ENCODE measurements around the gene AIMP1. TPM values are rescaled to one million over a fixed set of nuclear protein-coding genes. Genes with fewer than 3 reads are reported as not detected.

AIMP1 gene
- total RNA-seq, 1 experiment from 2014 or later: 60.4 TPM

GRCh38 chr4:106312377-106312776 lies 4.0 kb upstream of the AIMP1 start:
- TF ChIP-seq, protein P1, sequence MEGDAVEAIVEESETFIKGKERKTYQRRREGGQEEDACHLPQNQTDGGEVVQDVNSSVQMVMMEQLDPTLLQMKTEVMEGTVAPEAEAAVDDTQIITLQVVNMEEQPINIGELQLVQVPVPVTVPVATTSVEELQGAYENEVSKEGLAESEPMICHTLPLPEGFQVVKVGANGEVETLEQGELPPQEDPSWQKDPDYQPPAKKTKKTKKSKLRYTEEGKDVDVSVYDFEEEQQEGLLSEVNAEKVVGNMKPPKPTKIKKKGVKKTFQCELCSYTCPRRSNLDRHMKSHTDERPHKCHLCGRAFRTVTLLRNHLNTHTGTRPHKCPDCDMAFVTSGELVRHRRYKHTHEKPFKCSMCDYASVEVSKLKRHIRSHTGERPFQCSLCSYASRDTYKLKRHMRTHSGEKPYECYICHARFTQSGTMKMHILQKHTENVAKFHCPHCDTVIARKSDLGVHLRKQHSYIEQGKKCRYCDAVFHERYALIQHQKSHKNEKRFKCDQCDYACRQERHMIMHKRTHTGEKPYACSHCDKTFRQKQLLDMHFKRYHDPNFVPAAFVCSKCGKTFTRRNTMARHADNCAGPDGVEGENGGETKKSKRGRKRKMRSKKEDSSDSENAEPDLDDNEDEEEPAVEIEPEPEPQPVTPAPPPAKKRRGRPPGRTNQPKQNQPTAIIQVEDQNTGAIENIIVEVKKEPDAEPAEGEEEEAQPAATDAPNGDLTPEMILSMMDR (IDR thresholded peaks at IDR 0.05; ENCODE audit: unreplicated experiment): no peak
- Mint-ChIP-seq H3K36me3 (ENCODE audit: insufficient read depth, unreplicated experiment) (no peaks in the 10 kb centered on the region), H3K27me3 (ENCODE audit: unreplicated experiment) (no peaks in the 10 kb centered on the region), H3K27ac (ENCODE audit: unreplicated experiment) (no peak overlapping the region), H3K4me3 (ENCODE audit: low read depth, unreplicated experiment) (no peak overlapping the region), H3K9me3 (ENCODE audit: low read depth, unreplicated experiment) (no peaks in the 10 kb centered on the region), H3K4me1 (ENCODE audit: low read depth, unreplicated experiment) (peaks cover 11% of the 10 kb centered on the region)
- CTCF ChIA-PET: no interaction called here
- intact Hi-C loops (cut with micrococcal nuclease; ENCODE audit: unreplicated experiment): loop anchor here (5.0 kb wide), 1 partner anchor 45 kb away; no protein-coding TSS in a partner anchor
- no TSS peak for BruUV-seq (replicated peaks)
- no peak for DNase-seq

GRCh38 chr4:106312997-106313522 lies 3.3 kb upstream of the AIMP1 start:
- CTCF ChIA-PET: no interaction called here
- Mint-ChIP-seq H3K27me3 (ENCODE audit: unreplicated experiment) (no peaks in the 10 kb centered on the region), H3K9me3 (ENCODE audit: low read depth, unreplicated experiment) (no peaks in the 10 kb centered on the region), H3K4me3 (ENCODE audit: low read depth, unreplicated experiment) (no peak overlapping the region), H3K27ac (ENCODE audit: unreplicated experiment) (peak overlapping the region; percentile 14), H3K36me3 (ENCODE audit: insufficient read depth, unreplicated experiment) (no peaks in the 10 kb centered on the region), H3K4me1 (ENCODE audit: low read depth, unreplicated experiment) (peaks cover 11% of the 10 kb centered on the region)
- TF ChIP-seq, protein P1 (IDR thresholded peaks at IDR 0.05; ENCODE audit: unreplicated experiment): no peak
- BruUV-seq (replicated peaks): no TSS peak
- intact Hi-C loops (cut with micrococcal nuclease; ENCODE audit: unreplicated experiment): loop anchor here (5.0 kb wide), 1 partner anchor 46 kb away; no protein-coding TSS in a partner anchor
- no peak for DNase-seq

- no peaks in the 10 kb centered on the region for H3K9me3 Mint-ChIP-seq (ENCODE audit: low read depth, unreplicated experiment)
- CTCF ChIA-PET: interaction anchor here (1.1 kb wide), 1 partner anchor 49 kb away, joined by 5 read pairs; no protein-coding TSS in a partner anchor
- H3K4me3 Mint-ChIP-seq (ENCODE audit: low read depth, unreplicated experiment): no peak overlapping the region
- TF ChIP-seq, protein P1 (IDR thresholded peaks at IDR 0.05; ENCODE audit: unreplicated experiment): no peak
- H3K36me3 Mint-ChIP-seq (ENCODE audit: insufficient read depth, unreplicated experiment): no peaks in the 10 kb centered on the region
- H3K27ac Mint-ChIP-seq (ENCODE audit: unreplicated experiment): no peak overlapping the region
- no TSS peak for BruUV-seq (replicated peaks)
- H3K4me1 Mint-ChIP-seq (ENCODE audit: low read depth, unreplicated experiment): peaks cover 11% of the 10 kb centered on the region
- intact Hi-C loops (cut with micrococcal nuclease; ENCODE audit: unreplicated experiment): loop anchor here (5.0 kb wide), 1 partner anchor 48 kb away; no protein-coding TSS in a partner anchor
- DNase-seq: no peak
- H3K27me3 Mint-ChIP-seq (ENCODE audit: unreplicated experiment): no peaks in the 10 kb centered on the region
Observed at GRCh38 chr4:106314960-106315359, 1.4 kb upstream of the AIMP1 start.

DNA sequence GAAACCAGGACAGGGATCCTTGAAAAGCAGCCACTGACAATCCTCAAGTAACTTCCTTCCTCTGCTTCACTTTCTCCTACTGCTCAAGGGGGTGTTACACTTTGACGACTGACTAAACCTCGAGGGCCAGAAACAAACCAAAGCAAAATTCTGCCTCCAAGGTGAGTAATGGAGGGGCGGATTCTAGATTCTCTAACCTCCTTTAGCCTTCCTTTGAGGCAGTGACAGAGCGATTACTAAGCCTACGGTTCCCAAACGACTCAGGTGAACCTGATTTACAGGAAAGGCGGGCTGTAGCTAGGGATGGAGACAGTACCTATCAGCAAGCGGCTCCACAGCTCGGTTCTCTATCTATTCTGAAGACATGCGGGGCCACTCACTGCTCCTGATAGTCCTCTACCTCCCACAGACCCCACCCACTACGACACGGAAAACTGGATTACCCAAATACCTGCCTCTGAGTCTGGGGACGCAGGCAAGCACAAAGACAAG lies 828 bp upstream of the AIMP1 start:
- TSS peak; percentile 80 for BruUV-seq (replicated peaks)
- TF ChIP-seq, protein P1 (IDR thresholded peaks at IDR 0.05; ENCODE audit: unreplicated experiment): no peak
- intact Hi-C loops (cut with micrococcal nuclease; ENCODE audit: unreplicated experiment): no loop called here
- Mint-ChIP-seq H3K9me3 (ENCODE audit: low read depth, unreplicated experiment) (no peaks in the 10 kb centered on the region), H3K36me3 (ENCODE audit: insufficient read depth, unreplicated experiment) (no peaks in the 10 kb centered on the region), H3K27ac (ENCODE audit: unreplicated experiment) (no peak overlapping the region), H3K27me3 (ENCODE audit: unreplicated experiment) (no peaks in the 10 kb centered on the region), H3K4me1 (ENCODE audit: low read depth, unreplicated experiment) (peaks cover 11% of the 10 kb centered on the region), H3K4me3 (ENCODE audit: low read depth, unreplicated experiment) (no peak overlapping the region)
- peak; percentile 44 for DNase-seq
- CTCF ChIA-PET: interaction anchor here (1.1 kb wide), 1 partner anchor 50 kb away, joined by 5 read pairs; no protein-coding TSS in a partner anchor

Measured in Calu3 (cell line).